Stomach (tissue), 4 donors: ENCODE results near the gene TMEM260.

ENCODE experiments used
- CTCF ChIP-seq, 7 experiments: fragments of 450-650 bp in 4 of 7; fragments of 200-600 bp in 3 of 7; sonication (generic) in 3 of 7; IDR thresholded peaks; one replicate each; pipeline ENCODE4 v1.5.1; 2016 to 2019; ENCODE audit warnings: antibody characterized with exemption in 7 of 7, control low read depth in 2 of 7, mild to moderate bottlenecking in 1 of 7
- EP300 ChIP-seq: sonication (generic); formaldehyde crosslinking; IDR thresholded peaks from one replicate; pipeline ENCODE4 v1.6.1; 2017; ENCODE audit warnings: antibody characterized with exemption
- POLR2A ChIP-seq, 4 donors: fragments of 450-650 bp; IDR thresholded peaks; one replicate each; pipeline ENCODE4 v1.6.1; 2016; ENCODE audit warnings: antibody characterized with exemption in 4 of 4, control low read depth in 2 of 4, mild to moderate bottlenecking in 1 of 4, moderate library complexity in 1 of 4
- POLR2AphosphoS5 ChIP-seq, 3 donors: sonication (generic); formaldehyde crosslinking; IDR thresholded peaks; one replicate each; pipeline ENCODE4 v1.6.1; 2016; ENCODE audit warnings: antibody characterized with exemption in 3 of 3

- TF ChIP-seq CTCF (IDR thresholded peaks at IDR 0.05), result no peak
- TF ChIP-seq POLR2A (IDR thresholded peaks at IDR 0.05), result no peak
- TF ChIP-seq POLR2AphosphoS5 (IDR thresholded peaks at IDR 0.05), result no peak
- no peak for TF ChIP-seq EP300
Observed at GRCh38 chr14:56635041-56635440, 55.4 kb downstream of the TMEM260 start.
